Measurements from ENCODE around the gene BTD.
"Not testable (repeated sequence)": the region's sequence is repeated elsewhere in the genome, so short reads cannot be mapped to it uniquely, and the experiment has no call there.

BTD gene, protein sequence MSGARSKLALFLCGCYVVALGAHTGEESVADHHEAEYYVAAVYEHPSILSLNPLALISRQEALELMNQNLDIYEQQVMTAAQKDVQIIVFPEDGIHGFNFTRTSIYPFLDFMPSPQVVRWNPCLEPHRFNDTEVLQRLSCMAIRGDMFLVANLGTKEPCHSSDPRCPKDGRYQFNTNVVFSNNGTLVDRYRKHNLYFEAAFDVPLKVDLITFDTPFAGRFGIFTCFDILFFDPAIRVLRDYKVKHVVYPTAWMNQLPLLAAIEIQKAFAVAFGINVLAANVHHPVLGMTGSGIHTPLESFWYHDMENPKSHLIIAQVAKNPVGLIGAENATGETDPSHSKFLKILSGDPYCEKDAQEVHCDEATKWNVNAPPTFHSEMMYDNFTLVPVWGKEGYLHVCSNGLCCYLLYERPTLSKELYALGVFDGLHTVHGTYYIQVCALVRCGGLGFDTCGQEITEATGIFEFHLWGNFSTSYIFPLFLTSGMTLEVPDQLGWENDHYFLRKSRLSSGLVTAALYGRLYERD

DNA sequence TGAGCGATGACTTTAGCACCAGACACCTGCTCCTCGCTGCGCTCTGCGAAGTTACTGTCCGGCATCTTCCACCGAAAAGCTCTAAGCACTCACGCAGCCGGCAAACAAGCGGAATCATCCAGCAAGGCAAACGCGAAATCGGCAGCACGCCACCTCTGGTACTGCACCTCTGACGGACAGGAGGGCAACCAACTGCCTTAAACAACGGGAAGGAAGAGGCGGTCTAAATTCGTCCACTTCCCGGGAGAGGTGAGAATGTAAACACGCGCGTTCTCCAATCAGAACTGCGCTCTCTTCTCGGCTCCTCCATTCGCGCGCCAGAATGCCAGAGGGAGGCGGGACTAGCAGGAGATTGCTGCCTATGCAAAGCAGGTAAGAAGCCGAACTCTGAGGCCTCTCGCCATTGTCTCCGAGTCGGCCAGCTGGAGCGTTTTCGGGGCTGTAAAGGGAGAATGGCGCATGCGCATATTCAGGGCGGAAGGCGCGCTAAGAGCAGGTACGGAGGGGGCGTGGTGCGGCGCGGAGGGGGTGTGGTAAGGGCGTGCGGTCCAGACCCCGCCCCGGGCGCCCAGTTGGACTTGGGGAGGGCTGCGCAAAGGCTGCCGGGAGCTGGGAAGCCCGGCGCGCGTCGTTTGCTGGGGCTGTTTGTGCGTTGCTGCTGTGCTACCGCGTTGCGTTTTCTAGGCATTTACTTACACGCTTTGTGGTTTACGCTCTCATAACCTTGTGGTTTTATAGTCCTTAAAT, at the start of gene BTD, which contains the start of gene HACL1:
TSS of gene BTD (plus strand) at position 347 of the 747 bp plus-strand sequence. CDS start 33,695 bp downstream, outside the sequence.
TSS of gene HACL1 (minus strand) at position 171 of the 747 bp plus-strand sequence. CDS start at position 65, 106 bp downstream.
- FAIRE-seq: peak; percentile 79

DNA sequence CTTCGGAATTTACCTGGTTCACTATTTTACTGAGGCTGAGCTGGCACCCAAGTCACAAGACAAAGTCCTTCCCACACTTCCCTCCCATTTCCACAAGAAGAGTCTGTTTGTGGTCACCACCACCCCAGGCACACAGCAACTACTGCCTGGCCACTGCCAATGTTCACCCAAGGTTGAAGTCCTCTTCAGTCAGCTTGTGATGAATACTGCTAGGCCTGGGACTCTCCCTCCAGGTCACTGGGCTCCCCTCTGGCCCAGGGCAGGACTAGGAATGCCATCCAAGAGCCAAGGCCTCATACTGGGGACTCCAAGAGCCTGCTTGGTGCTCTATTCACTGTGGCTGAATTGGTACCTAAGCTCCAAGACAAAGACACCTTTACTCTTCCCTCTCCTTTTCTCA, 49.6 kb upstream of the BTD start:
- FAIRE-seq: no peak

DNA sequence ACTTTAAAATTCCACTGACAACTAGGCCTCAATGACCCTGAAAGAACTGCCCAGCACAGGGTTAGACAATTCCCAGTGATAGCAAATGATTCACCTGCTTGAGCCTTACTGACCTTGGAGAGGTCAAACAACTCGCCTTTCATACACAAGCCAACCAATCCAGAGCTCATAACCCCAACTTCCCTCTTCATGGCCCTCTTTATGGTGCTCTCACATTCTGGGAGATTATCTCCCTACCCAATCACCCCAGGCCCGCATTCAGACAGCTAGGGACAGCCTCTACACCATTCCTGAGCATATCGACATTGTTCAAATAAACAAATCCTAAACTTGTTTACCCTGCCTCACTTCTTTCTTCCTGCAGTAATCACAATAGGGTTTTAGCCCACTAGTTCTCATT, 47.8 kb upstream of the BTD start:
- no peak for FAIRE-seq

DNA sequence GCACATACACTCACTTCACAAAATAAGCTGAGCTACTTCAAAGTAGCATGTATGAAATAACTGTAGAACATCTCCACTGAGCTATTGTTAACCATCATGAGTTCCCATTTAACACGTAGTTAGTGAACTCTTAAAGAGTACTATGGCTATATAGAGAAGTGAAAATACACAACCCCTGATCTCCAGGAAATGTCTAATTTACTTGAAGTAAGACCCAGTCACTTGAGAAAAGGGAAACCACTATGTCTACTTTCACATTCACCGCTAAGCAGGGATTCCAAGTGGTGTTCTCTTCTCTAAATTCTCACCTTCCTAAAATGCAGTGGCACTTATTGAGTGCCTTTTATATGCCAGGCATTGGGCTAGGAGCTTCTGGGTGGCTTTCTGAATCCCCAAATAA, 45.0 kb upstream of the BTD start:
- no peak for FAIRE-seq

DNA sequence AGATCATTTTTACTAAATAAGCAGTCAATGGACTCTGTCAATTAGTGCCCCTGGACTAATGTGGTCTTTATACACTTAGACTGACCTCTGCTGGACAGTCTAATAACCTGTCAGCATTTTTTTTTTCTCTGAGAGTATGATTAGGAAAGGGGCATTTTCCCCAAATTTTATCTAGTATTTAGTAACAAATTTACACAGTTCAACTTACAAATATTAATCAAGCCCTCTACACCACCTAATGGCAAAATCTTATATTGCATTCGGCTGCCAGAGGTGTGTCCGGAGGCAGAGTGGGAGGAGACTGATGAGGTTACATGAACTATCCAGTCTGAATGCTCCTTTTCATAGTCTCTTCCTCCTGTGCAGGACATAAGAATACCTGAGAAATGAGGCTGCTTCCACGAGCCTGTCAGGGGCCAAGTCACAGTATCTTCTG, 44.0 kb upstream of the BTD start:
- peak; percentile 97 for FAIRE-seq

DNA sequence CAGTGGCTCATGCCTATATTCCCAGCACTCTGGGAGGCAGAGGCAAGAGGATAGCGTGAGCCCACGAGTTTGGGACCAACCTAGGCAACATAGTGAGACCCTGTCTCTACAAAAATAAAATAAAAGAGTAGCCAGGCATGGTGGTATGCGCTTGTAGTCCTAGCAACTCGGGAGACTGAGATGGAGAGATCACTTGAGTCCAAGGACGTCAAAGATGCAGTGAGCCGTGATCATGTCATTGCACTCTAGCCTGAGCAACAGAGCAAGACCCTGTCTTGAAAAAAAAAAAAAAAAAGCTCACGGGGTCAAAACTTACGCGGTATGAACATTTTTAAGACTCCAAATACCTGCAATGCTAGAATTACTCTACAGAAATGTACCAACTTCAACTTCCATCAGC, 43.0 kb upstream of the BTD start:
- FAIRE-seq: no peak

DNA sequence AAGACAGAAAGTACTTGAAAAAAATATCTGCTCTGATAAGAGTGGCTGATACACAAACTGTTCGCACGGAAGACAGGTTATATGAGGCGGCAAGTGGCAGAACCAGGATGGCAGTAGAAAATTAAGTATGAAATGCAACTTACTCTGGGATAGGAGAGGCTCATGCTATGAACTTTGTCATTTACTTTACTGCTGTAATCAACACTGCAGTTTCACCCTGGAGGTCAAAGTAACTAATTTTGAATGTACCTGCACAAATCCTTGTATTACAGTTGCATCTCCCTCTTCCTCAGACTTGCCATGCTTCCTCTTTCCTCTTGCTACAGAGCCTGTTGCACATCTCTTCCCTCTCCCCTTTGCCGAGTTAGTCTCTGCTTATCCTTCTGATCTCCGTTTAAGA, 39.0 kb upstream of the BTD start:
- FAIRE-seq: no peak

DNA sequence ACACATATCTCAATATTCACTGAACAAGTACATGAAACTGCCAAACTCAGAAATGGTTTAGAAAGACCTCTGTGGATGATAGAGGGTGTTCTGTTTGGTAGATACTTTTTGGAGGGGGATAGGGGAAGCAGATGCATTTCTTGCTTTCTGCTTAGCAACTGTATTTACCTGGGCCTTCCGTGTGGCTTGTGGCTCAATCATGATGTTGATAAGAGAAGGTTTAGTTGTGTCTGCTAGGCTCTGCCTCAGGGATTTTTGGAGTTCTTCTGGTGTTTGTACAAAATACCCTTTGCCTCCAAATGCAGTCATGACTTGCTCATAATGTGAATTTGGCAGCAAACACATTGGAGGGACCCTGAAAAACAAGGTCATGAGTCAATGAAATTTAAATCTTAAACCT, 38.4 kb upstream of the BTD start:
- no peak for FAIRE-seq

DNA sequence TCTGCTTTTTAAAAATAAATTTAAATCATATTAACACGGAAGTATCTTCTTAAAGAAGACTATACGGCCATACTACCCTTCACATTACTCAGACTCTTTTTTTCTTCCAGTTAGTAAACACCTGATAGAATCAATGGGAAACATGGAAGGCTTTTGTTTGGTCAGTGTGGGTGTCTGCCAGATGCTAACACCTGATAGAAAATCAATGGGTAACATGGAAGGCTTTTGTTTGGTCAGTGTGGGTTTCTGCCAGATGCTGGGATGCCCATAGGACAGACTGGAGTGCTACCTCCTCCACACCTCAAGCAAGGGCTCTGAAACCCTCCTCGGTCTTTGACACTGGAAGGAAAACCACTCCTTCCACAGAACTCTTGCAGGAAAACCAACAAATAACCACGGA, 29.4 kb upstream of the BTD start:
- FAIRE-seq: no peak

DNA sequence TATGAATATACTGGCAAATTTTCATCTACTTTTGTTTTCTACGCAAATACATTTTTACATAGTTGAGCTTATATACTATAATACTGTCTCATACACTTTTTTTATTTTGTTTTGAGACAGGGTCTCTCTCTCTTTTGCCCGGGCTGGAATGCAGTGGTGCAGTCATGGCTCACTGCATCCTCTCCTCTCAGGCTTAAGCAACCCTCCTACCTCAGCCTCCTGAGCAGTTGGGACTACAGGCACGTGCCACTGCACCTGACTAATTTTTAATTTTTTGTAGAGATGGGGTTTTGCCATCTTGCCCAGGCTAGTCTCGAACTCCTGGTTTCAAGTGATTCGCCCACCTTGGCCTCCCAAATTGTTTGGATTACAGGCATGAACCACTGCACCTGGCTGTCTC, 26.1 kb upstream of the BTD start:
- no peak for FAIRE-seq

DNA sequence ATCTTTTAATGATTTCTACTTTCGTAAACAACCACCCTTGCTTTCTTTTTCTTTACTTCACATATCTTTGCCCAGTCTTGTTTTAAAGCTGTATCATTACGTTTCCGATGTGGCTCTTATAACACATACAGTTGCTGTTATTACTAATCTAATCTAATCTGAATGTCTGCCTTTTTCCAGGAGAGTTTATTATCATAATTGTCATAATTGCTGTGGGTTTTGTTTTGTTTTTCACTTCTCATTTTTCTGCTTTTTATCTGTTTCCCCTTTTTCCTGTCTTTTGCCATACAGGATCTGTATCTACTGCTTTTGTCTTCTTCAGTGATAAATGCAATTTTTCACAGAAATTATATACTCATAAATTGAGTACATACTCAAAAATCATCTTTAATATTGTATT, 25.1 kb upstream of the BTD start:
- FAIRE-seq: no peak

DNA sequence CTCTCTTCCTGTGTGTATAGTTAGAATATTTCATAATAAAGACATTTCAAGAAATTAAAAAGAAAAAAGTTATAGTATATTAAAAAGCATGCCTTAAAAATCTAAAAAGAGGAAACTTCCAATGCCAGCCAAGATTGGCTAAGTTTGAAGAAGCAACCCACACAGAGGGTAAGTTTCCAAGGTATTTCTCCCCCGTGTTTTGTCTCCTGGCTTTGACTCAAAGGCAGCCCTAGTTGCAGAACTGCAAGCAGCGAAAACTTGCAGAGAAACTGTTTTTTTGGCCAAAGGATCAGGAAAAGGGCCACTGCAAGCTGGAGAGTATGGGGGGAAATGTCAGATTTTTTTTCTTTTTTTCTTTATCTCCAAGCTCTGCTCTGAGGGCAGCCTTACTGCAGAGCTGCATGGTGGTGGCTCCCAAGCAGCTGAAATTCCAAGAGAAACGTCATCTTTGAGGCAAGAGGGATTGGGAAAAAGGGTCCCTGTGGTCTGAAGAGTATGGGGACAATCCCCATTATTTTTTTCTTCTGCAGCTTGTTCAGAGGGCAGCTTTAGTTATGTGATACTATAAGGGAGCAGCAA, 23.2 kb upstream of the BTD start:
- no peak for FAIRE-seq

DNA sequence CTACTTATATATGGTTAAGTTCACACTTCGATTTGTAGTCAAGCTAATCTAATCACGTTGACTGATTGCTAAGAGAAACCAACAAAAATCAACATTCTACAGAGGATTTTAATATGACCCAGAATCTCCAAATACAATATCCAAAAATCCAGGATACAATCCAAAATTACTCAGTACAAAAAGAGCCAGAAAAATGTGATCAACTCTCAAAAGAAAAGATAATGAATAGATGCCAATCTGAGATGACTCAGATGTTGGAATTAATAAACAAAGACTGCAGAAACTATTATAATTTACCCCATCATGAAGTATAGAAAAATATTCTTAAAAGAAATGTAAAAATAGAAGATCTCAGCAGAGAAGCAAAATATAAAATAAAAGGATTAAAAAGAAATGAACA, 22.5 kb upstream of the BTD start:
- FAIRE-seq: no peak

DNA sequence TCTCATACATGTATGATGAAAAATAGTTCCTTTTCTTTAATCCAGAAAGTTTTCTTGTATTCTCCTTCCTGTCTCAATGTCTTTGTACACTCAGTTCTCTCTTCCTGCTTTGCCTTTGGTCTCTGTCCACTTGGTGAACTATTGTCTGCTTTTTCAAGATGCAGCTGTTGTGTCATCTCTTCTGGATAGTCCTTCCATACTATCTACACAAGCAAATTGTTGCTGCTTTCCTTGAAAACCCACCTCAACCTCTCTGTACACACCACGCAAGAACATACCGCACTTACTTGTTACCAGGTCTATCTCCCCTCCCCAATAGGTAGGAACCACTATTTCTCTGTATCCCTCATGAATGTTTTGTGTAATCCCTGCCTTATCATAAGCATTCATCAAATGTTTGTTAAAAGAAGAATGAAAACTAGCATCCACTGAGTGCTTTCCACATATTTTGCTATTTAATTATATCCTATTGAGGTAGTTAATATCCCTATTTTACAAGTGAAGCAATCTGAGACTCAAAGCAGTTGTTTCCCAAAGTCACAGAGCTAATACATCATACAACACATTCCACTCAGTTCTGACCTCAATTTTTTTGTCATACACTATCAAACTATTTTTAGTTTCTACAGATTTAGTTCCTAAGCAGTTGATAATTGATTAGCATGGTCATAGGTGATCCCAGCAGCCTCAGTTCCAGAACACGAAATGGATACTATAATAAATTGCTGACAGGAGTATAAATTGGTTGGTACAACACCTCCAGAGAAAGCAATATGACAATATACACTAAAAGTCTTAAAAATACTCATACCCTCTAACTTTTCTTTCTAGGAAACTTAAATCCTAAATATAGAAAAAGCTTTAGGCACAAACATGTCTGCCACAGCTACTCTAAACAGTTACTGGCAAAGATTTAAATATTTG, 19.8 kb upstream of the BTD start:
- FAIRE-seq: no peak

DNA sequence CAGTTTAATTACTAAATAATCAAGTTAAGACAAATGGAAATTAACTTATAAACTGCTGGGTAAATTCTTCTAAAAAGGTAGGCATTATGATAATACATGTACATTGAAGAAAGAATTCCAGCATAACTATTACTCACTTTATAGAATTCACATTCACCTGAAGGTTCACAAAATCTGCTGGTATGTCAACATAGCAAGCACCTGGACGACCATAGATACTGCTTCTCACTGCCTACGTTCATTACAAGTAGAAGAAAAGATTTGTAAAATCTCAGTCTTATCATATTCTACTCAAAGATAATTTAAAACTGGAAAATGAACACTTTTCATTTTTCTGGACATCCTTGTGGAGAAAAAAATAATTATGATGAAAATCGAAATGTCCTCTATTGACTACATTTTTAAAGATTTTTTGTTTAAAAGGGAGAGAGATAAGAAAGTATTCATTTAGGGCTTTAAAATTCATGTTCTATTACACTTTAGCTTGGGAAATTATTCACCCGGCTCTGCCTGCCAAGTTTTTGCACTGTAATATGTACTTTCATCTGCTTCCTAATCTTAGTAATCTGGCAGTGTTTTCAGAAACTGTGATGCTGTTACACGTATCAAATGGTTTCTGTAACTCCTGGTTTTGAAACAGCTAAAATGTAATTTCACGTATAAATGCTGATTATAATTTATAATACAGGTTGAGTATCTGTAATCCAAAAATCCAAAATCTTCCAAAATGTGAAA, 16.3 kb upstream of the BTD start:
- FAIRE-seq: peak; percentile 60

DNA sequence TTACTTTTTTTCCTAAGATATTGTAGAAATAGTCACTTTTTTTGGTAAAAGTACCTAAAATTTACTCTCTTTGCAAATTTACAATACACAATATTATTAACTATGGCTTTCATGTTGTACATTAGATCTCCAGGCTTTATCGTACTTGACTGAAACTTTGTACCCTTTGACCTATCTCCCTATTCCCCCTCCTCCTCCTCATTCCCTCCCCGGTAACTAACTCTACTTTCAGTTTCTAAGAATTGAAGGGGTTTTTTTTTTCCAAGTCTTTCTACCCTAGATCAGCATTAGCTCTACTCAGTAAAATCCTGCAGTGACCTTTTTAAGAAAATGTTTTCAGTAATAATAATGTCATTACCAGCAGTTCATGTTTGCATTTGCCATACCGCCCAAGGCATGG, 10.3 kb upstream of the BTD start:
- no peak for FAIRE-seq

DNA sequence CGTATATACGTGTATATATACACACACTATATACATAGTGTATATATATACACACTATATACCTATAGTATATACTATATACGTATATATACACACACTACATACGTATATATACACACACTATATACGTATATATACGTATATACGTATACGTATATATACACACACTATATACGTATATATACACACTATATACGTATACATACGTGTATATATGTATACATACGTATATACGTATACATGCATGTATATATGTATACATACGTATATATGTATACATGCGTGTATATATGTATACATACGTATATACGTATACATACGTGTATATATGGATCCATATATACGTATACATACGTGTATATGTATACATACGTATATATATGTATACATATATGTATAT, 9.6 kb upstream of the BTD start:
- FAIRE-seq: no peak

DNA sequence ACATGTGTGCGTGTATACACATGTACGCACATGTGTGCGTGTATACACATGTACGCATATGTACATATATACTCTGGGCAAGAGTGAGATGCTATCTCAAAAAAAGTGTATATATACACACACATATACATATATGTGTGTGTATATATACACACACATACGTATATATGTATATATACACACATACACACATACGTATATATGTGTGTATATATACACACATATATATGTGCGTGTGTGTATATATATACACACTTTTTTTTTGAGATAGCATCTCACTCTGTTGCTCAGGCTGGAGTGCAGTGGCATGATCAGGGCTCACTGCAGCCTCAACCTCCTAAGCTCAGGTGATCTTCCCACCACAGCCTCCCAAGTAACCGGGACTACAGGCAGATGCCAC, 8.6 kb upstream of the BTD start:
- no peak for FAIRE-seq

DNA sequence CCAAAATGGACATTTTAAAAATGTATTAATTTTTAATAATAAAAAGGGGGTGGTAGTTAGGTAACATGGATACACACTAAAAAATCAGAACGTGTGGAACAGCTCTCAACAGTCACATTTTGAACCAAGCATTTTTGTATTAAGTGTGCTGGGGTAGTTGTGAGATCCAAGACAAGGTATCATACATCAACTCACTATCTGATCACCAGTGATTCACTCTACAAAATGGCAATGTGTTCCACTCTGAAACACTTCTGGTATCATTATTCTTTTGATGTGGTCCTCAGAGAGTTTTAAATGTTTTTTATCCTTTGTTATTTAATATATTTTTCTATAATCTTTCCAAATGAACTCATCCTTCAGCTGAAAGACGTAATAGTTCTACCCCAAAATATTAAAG, 5.6 kb upstream of the BTD start:
- FAIRE-seq: no peak

DNA sequence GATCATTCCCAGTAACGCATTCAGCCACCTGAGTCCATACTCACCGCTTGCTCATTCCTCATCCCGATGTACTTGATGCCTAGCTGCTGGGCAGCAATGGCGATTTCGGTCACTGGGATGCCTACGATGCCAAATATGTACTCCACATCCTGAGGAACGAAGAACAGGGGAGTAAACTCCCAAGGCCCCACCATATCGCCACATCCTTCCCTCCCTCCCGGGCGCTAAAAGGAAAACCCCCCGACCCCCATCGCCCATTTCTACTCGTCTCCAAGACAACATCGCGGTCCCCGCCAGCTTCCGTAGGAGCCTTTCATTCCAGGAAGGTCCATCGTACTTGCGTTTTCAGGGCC, 523 bp upstream of the BTD start:
- no peak for FAIRE-seq

DNA sequence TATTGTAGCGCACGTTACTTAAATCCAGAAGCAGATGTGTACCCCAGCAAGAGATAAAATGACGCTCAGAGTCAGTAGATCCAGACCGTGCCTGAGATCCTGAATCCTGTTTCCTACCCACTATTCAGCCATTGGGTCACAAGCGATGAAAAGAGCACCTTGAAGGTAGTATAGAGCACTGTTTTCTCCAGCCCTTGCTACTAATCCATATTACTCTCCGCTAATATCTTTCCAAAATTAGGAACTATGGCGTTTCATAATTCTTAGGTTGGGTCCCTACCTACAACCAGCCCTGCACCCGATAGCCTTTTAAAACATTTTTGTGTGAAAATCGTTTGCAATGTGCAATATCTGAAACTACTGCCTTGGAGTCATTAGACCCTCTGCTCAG, 596 bp downstream of the BTD start:
- FAIRE-seq: no peak

DNA sequence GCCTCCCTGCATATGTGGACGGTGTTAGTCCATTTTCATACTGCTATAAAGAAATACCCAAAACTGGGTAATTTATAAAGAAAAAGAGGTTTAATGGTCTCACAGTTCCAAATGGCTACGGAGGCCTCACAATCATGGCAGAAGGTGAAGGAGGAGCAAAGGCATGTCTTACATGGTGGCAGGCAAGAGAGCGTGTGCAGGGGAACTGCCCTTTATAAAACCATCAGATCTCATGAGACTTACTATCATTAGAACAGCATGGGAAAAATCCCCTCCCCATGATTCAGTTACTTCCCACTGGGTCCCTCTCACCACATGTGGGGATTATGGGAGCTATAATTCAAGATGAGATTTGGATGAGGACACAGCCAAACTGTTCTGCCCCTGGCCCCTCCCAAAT, 1.3 kb downstream of the BTD start:
- not testable (repeated sequence) for FAIRE-seq
